Measurements from ENCODE around the gene DYRK1A.
"Not testable (repeated sequence)": the region's sequence is repeated elsewhere in the genome, so short reads cannot be mapped to it uniquely, and the experiment has no call there.

DYRK1A gene

DNA sequence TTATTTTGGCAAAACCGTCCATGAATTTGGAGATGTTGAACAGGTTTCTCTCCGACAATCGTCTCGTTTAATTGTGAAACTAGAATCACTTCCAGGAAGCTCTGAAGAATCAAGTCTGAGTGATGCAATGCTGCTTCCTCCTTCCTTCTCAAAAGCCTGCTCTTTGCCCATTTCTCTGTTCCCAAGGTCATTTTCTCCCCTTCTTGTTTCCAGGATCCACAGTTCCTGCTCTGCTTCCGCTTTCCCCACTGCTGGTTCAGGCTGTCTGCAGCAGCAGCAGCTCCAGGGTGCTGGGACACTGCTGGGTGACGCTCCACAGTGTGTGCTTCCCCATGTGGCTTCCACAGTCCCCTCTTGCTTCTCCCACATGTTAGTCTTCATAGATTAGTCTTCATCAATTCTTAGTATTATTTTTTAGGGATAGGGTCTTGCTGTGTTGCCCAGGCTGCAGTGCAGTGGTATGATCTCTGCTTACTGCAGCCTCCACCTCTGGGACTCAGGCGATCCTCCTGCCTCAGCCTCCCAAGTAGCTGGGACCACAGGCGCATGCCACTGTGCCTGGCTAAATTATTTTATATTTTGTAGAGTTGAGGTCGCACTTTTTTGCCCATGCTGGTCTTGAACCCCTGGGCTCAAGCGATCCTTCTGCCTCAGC is 156.2 kb downstream of the DYRK1A start:
- H3K27ac ChIP-seq: no peak overlapping the region
- no peak for TF ChIP-seq CTCF (conservative IDR thresholded peaks at IDR 0.05; ENCODE audit: low read depth)
- no peak for DNase-seq (ENCODE audit: low spot score)
- CTCF ChIA-PET: interaction anchor here (0.6 kb wide), 1 partner anchor 66 kb away, joined by 3 read pairs; no protein-coding TSS in a partner anchor
- POLR2A ChIA-PET (ENCODE audit: low non-redundant PET): no interaction called here

DNA sequence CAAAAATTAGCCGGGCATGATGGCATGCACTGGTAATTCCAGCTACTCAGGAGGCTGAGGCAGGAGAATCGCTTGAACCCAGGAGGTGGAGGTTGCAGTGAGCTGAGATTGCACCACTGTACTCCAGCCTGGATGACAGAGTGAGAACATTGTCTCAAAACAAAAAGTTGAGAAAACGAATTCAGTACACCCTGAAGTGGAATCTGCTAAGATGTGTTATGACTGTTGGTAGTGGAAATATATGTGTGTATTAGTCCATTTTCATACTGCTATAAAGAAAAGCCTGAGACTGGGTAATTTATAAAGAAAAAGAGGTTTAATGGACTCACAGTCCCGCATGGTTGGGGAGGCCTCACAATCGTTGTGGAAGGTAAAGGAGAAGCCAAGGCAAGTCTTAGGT is 158.4 kb downstream of the DYRK1A start:
- POLR2A ChIA-PET (ENCODE audit: low non-redundant PET); H3K27ac ChIP-seq; DNase-seq (ENCODE audit: low spot score); CTCF ChIA-PET: not testable (repeated sequence)

- no peak overlapping the region for H3K27ac ChIP-seq
- TF ChIP-seq CTCF (conservative IDR thresholded peaks at IDR 0.05; ENCODE audit: low read depth): no peak
- DNase-seq (ENCODE audit: low spot score): no peak
- CTCF ChIA-PET: no interaction called here
- POLR2A ChIA-PET (ENCODE audit: low non-redundant PET): interaction anchor here (0.6 kb wide), 1 partner anchor 258 kb away, joined by 4 read pairs; no protein-coding TSS in a partner anchor
Measured at GRCh38 chr21:37525810-37526209, 159.2 kb downstream of the DYRK1A start.

DNA sequence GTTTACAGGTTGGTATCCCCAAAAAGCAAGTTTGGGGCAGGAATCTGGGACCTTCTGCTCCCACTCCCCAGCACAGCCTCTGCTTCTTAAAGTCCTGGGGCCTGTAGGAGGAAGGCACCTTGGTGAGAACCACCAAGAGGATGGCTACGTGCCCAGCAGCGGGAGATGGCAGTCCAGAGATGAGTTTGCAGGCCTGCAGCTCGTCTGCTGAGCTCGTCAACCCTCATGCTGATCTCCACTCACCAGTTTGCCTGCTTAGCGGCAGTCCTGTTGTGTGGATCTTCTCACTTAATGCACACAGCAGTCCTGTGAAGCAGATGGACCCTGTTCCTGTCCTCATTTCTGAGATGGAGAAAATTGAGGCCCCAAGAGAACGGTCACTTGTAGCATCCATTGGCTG is 160.5 kb downstream of the DYRK1A start:
- ChIA-PET POLR2A (ENCODE audit: low non-redundant PET) (no interaction called here), CTCF (no interaction called here)
- no peak overlapping the region for H3K27ac ChIP-seq
- no peak for TF ChIP-seq CTCF (conservative IDR thresholded peaks at IDR 0.05; ENCODE audit: low read depth)
- no peak for DNase-seq (ENCODE audit: low spot score)

DNA sequence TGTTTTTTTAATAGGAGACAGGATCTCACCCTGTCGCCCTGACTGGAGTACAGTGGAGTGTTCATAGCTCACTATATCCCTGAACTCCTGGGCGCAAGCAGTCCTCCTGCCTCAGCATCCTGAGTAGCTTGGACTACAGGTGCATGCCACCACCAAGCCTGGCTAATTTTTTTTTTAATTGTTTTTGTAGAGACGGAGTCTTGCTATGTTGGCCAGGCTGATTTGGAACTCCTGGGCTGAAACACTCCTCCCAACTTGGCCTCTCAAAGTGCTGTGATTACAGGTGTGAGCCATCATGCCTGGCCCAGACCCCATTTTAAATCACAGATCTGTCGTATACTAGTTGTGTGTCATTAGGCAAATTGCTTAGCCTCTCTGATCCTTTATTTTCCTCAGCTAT is 161.1 kb downstream of the DYRK1A start:
- DNase-seq (ENCODE audit: low spot score): no peak
- H3K27ac ChIP-seq: no peak overlapping the region
- TF ChIP-seq CTCF (conservative IDR thresholded peaks at IDR 0.05; ENCODE audit: low read depth): no peak
- POLR2A ChIA-PET (ENCODE audit: low non-redundant PET): no interaction called here
- CTCF ChIA-PET: no interaction called here

GRCh38 chr21:37528150-37528937 is 161.8 kb downstream of the DYRK1A start:
- no peak overlapping the region for H3K27ac ChIP-seq
- TF ChIP-seq CTCF (conservative IDR thresholded peaks at IDR 0.05; ENCODE audit: low read depth): no peak
- DNase-seq (ENCODE audit: low spot score): no peak
- ChIA-PET POLR2A (ENCODE audit: low non-redundant PET) (no interaction called here), CTCF (no interaction called here)

GRCh38 chr21:37529649-37530048 is 163.1 kb downstream of the DYRK1A start:
- CTCF ChIA-PET: no interaction called here
- POLR2A ChIA-PET (ENCODE audit: low non-redundant PET): no interaction called here

More at GRCh38 chr21:37529649-37530048, 163.1 kb downstream of the DYRK1A start:
- no peak for DNase-seq (ENCODE audit: low spot score)
- TF ChIP-seq CTCF (conservative IDR thresholded peaks at IDR 0.05; ENCODE audit: low read depth): no peak
- H3K27ac ChIP-seq: no peak overlapping the region

Data from RWPE1 (cell line).